GM21528 (cell line): ENCODE measurements around the gene ZNF580.

Experiments
- ATAC-seq: cut with Tn5 transposase; IDR thresholded peaks from one replicate; pipeline ENCODE4 v1.9.1; 2021; ENCODE audit warnings: mild to moderate bottlenecking, moderate library complexity; ENCODE audit not compliant: unreplicated experiment, low FRiP score

ZNF580 gene

DNA sequence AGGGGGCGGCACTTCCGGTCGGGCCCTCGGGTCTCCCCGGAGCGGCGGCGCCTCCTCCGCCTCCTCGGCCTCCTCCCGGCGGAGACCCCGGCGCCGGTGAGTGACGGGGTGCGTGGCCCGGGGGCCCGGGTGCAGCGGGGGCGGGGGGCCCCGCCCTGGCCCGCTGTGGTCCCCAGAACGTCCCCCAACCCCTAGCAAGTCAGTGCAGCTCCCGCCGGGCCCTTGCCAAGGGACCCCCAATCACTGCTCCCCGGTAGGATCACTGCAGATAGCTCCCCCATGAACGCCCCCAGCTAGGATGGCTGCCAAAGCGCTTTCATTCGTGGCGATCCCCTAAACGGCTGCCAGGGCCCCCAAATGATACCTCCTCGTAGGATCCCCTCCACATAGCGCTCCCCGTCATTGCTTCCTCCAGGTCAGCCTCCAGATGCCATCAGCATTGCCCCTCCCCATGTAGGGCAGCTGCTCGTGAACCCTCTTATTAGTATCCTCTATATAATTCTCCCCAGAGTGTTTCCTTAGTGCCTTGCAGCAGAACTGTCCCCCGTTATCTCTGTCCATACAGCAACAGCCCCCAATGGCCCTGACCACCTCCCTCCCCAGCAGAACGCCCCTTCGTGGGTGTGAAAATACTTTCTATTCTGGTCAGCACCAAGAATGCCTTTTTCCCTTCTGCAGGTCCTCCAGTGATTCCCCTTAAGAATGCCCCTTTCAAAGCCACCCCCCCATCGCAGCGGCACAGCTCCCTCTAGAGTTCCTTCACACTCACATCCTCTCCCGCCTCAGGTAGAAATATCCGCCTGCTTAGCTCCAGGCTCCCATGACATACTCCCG, 34.9 kb upstream of the ZNF580 start, which contains the start of gene ZNF865:
Gene ZNF865 (plus strand): TSS at position 11 of the 834 bp plus-strand sequence. CDS start 7,972 bp downstream, outside the sequence.
- peak; percentile 21 for ATAC-seq

GRCh38 chr19:55606471-55606787, 34.4 kb upstream of the ZNF580 start:
- ATAC-seq: no peak

DNA sequence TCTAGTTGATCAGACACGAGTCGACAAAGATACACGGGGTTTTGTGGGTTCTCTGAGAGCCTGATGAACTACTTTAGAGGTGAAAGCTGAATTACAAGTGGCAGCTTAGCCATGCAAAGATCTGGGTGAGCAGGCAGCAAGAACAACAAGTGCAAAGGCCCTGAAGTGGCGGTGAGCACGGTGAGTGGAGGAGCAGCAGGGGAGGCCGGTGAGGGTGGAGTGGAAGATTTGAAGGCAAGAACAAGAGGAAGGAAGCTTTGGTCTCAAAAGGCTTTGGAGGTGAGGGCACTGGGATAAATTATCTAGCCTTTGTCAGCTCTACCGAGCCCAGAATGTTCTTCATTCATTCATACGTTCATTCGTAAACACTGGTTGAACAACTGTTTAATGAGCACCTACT, 34.0 kb upstream of the ZNF580 start:
- ATAC-seq: no peak

- no peak for ATAC-seq
These were observed 31.5 kb upstream of the ZNF580 start for GRCh38 chr19:55609326-55609725.

- ATAC-seq: no peak
These were observed 29.4 kb upstream of the ZNF580 start for GRCh38 chr19:55611300-55611982.

- ATAC-seq: no peak
These were observed 28.7 kb upstream of the ZNF580 start for GRCh38 chr19:55611983-55612645.

DNA sequence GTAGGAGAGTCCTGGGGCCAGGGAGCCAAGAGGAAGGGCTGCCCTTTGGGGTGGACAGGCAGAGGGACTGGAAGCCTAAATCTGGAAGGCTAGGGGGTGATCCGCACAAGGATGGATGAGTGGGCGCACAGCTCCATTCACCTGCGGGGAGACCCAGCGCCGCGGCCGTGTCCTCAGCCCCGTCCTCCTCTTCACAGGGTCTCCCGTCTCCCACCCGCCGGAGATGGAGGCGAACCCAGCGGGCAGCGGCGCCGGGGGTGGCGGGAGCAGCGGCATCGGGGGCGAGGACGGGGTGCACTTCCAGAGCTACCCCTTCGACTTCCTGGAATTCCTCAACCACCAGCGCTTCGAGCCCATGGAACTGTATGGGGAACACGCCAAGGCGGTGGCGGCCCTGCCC, 27.4 kb upstream of the ZNF580 start:
- ATAC-seq: no peak

GRCh38 chr19:55613930-55614710, 26.7 kb upstream of the ZNF580 start:
- ATAC-seq: no peak

GRCh38 chr19:55614711-55615542, 25.9 kb upstream of the ZNF580 start:
- ATAC-seq: no peak

- no peak for ATAC-seq
These were observed 25.0 kb upstream of the ZNF580 start for GRCh38 chr19:55615543-55616394.

DNA sequence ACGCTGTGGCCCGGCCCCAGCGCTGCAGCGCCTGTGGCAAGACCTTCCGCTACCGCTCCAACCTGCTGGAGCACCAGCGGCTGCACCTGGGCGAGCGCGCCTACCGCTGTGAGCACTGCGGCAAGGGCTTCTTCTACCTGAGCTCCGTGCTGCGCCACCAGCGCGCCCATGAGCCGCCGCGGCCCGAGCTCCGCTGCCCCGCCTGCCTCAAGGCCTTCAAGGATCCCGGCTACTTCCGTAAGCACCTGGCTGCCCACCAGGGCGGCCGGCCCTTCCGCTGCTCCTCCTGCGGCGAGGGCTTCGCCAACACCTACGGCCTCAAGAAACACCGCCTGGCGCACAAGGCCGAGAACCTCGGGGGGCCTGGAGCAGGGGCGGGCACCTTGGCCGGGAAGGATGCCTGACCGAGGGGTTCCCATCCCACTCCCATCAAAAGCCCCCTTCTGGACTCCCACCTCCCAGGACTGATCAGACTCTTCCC, 24.4 kb upstream of the ZNF580 start:
- no peak for ATAC-seq

DNA sequence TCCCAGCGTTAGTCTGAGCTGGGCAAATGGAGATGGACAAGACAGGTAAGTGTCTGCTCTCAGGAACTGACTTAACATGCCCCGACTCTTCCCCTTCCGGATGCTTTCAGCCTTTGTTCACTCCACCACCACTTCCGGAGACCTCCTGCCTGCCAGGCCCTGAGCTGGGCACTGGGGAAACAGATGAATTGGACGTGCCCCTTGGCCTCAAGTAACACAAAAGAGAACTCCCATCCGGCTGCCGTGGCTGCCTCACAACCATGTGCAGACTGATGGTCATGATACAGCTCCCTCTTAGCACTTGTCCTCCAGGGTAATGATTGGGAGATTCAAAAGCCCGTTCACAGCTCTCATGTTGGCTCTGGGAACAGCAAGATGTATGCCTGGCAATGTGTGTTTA, 23.4 kb upstream of the ZNF580 start:
- no peak for ATAC-seq

DNA sequence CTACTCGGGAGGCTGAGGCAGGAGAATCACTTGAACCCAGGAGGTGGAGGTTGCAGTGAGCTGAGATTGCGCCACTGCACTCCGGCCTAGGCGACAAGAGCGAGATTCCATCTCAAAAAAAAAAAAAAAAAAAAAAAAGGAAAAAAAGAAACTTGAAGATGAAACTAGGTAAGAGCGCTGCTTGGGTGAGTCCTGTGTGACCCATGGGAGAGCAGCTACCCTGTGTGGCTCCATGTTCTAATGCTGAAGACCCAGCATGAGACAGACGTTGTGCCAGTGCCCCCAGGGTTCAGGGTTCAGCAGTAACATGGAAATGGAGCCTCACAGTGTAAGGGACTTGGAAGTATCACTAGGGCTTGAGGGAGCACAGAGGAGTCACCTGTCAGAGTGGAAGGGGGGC, 22.4 kb upstream of the ZNF580 start:
- ATAC-seq: no peak

- no peak for ATAC-seq
These were observed 21.5 kb upstream of the ZNF580 start for GRCh38 chr19:55619286-55619685.

DNA sequence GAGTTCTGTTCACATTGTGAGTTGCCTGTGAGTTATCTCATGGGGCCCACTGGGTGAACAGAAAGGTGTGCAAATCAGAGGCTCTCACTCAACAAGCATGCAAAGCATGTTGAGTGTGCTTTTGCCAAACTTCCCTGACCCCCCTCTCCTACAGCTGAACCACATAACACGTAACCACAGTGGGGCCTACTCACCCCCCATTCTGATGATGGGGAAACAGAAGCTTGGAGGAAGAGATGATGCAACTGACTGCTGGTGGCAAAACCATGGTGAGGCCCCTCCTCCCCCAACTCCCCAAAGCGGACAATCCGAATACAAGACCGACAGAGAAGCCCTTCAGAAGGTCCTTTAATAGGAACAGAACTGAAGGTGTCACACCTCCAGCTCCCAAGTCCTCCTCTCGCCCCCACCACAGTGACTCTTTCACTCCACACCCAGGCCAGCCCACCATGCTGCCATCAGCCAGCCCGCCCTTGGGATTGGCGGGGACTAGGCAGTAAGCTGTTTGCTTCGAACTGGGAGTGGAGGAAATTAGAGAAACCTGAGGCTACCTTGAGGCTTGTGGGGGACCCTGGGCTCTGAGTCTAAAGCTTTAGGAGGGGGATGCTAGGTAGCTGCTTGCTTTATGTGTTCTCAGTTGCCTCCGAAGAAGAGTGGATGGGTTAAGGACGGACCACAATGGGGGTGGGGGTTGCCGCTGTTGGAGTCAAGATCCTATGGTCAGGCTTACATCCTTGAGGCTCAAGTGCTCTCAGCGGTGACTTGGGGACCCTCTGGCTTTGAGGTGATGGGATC, 20.2 kb upstream of the ZNF580 start:
- no peak for ATAC-seq

- no peak for ATAC-seq
These were observed 19.6 kb upstream of the ZNF580 start for GRCh38 chr19:55621205-55621672.

DNA sequence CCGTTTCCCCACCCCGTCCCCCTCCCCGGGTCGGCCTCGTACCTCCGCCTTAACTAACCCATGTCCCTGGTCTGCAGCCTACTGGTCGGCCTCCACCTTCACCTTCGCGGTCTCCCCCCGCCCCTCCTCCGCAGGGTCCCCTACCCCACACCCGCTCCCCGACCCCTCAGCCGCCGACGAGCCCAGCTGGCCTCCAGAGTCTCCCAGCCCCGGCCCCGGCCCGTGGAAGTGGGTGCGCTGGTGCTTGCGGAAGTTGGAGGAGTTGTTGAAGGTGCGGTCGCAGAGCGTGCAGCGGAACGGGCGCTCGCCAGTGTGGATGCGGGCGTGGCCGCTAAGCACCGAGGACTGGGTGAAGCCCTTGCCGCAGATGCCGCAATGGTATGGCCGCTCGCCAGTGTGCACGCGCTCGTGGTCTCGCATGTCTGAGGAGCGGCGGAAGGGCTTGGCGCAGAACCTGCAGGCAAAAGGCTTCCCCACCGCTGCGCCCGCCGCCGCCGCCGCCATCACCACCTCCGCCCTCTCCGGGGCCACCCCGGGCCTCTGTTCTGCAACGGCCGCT, 19.1 kb upstream of the ZNF580 start:
- no peak for ATAC-seq
